Measurements from ENCODE around the gene DDAH2.
"Not testable (repeated sequence)": the region's sequence is repeated elsewhere in the genome, so short reads cannot be mapped to it uniquely, and the experiment has no call there.

The DDAH2 gene

GRCh38 chr6:31710523-31711219 is 18.4 kb downstream of the DDAH2 start:
- Histone ChIP-seq H3K4me1 (no peaks in the 10 kb centered on the region), H3K27ac (no peak overlapping the region), H3K27me3 (ENCODE audit: control insufficient read depth, insufficient read depth, low read length) (no peaks in the 10 kb centered on the region), H3K9me3 (ENCODE audit: control insufficient read depth, low read length) (no peaks in the 10 kb centered on the region), H3K4me2 (ENCODE audit: low read length) (no peak overlapping the region), H3K4me3 (ENCODE audit: low read depth, low read length) (no peak overlapping the region), H3K79me2 (no peaks in the 10 kb centered on the region), H3K9ac (no peak overlapping the region), H3K36me3 (ENCODE audit: control insufficient read depth, insufficient read depth, low read length) (no peaks in the 10 kb centered on the region), H2AFZ (no peak overlapping the region)
- no peak for TF ChIP-seq CTCF (IDR thresholded peaks at IDR 0.05)

GRCh38 chr6:31709157-31709556 is 19.9 kb downstream of the DDAH2 start:
- H3K27me3 ChIP-seq (ENCODE audit: control insufficient read depth, insufficient read depth, low read length); H3K9me3 ChIP-seq (ENCODE audit: control insufficient read depth, low read length); H3K9ac ChIP-seq; H3K79me2 ChIP-seq; H3K4me3 ChIP-seq (ENCODE audit: low read depth, low read length); H3K36me3 ChIP-seq (ENCODE audit: control insufficient read depth, insufficient read depth, low read length); H3K27ac ChIP-seq; H2AFZ ChIP-seq; H3K4me1 ChIP-seq; H3K4me2 ChIP-seq (ENCODE audit: low read length): not testable (repeated sequence)

GRCh38 chr6:31708224-31708623 is 20.9 kb downstream of the DDAH2 start:
- H3K27me3 ChIP-seq (ENCODE audit: control insufficient read depth, insufficient read depth, low read length), result no peaks in the 10 kb centered on the region
- no peaks in the 10 kb centered on the region for H3K9me3 ChIP-seq (ENCODE audit: control insufficient read depth, low read length)
- H3K27ac ChIP-seq, result no peak overlapping the region
- H3K4me1 ChIP-seq, result peaks cover 2% of the 10 kb centered on the region
- no peak for TF ChIP-seq CTCF (IDR thresholded peaks at IDR 0.05)
- no peak overlapping the region for H3K4me2 ChIP-seq (ENCODE audit: low read length)
- no peak overlapping the region for H3K9ac ChIP-seq
- no peak overlapping the region for H3K4me3 ChIP-seq (ENCODE audit: low read depth, low read length)
- H3K36me3 ChIP-seq (ENCODE audit: control insufficient read depth, insufficient read depth, low read length), result no peaks in the 10 kb centered on the region
- H2AFZ ChIP-seq, result no peak overlapping the region
- H3K79me2 ChIP-seq, result no peaks in the 10 kb centered on the region

GRCh38 chr6:31707701-31708100 is 21.4 kb downstream of the DDAH2 start:
- peaks cover 2% of the 10 kb centered on the region for H3K4me1 ChIP-seq
- H3K4me3 ChIP-seq (ENCODE audit: low read depth, low read length), result no peak overlapping the region
- H3K9me3 ChIP-seq (ENCODE audit: control insufficient read depth, low read length), result no peaks in the 10 kb centered on the region
- no peak overlapping the region for H3K9ac ChIP-seq
- H3K27ac ChIP-seq, result no peak overlapping the region
- H3K27me3 ChIP-seq (ENCODE audit: control insufficient read depth, insufficient read depth, low read length), result no peaks in the 10 kb centered on the region
- H2AFZ ChIP-seq, result no peak overlapping the region
- H3K4me2 ChIP-seq (ENCODE audit: low read length), result no peak overlapping the region
- TF ChIP-seq CTCF (IDR thresholded peaks at IDR 0.05), result no peak
- H3K36me3 ChIP-seq (ENCODE audit: control insufficient read depth, insufficient read depth, low read length), result no peaks in the 10 kb centered on the region
- peaks cover under 1% of the 10 kb centered on the region for H3K79me2 ChIP-seq

- Histone ChIP-seq H2AFZ (no peak within 1 kb of the TSS), H3K27me3 (ENCODE audit: control insufficient read depth, insufficient read depth, low read length) (no peaks in the 10 kb centered on the region), H3K4me3 (ENCODE audit: low read depth, low read length) (no peak within 1 kb of the TSS), H3K4me1 (peaks cover 7% of the 10 kb centered on the region), H3K9ac (no peak within 1 kb of the TSS), H3K27ac (no peak within 1 kb of the TSS), H3K36me3 (ENCODE audit: control insufficient read depth, insufficient read depth, low read length) (no peaks in the 10 kb centered on the region), H3K4me2 (ENCODE audit: low read length) (no peak within 1 kb of the TSS), H3K9me3 (ENCODE audit: control insufficient read depth, low read length) (no peaks in the 10 kb centered on the region), H3K79me2 (peaks cover 6% of the 10 kb centered on the region)
- no peak for TF ChIP-seq CTCF (IDR thresholded peaks at IDR 0.05)
Measured at GRCh38 chr6:31706599-31706998, 22.5 kb downstream of the DDAH2 start, which contains the start of gene LY6G6F. Gene LY6G6F, plus strand, starts transcription at chr6:31706866. Its CDS starts 41 bp downstream, at chr6:31706907.
